GM12873 (cell line): Measurements from ENCODE around the gene YWHAG.

ENCODE experiments used
- CTCF ChIP-seq: IDR thresholded peaks from 2 replicates; pipeline ENCODE4 v1.5.1; 2012; ENCODE audit warnings: low read depth, mild to moderate bottlenecking, moderate library complexity, low read length, control low read depth; ENCODE audit not compliant: insufficient read depth; ENCODE audit errors: missing control alignments

YWHAG gene

GRCh38 chr7:76325811-76326210 lies 33.0 kb downstream of the YWHAG start:
- TF ChIP-seq CTCF: no peak

- TF ChIP-seq CTCF: no peak
Measured at GRCh38 chr7:76325092-76325491, 33.7 kb downstream of the YWHAG start.

GRCh38 chr7:76318488-76319353 lies 40.1 kb downstream of the YWHAG start:
- peak; percentile 49 for TF ChIP-seq CTCF

- TF ChIP-seq CTCF: no peak
Measured at GRCh38 chr7:76317782-76318487, 40.9 kb downstream of the YWHAG start.

- no peak for TF ChIP-seq CTCF
Measured at GRCh38 chr7:76316984-76317781, 41.6 kb downstream of the YWHAG start.

- no peak for TF ChIP-seq CTCF
Measured at GRCh38 chr7:76315364-76315763, 43.4 kb downstream of the YWHAG start.
